Suprapubic skin (tissue), 4 donors: ENCODE results near the gene THOC6.

Experiments
- CTCF ChIP-seq, 2 donors: fragments of 200-600 bp in 1 of 2; fragments of 450-650 bp in 1 of 2; sonication (generic) in 1 of 2; IDR thresholded peaks; one replicate each; pipeline ENCODE4 v1.5.1; 2016 to 2019; ENCODE audit warnings: antibody characterized with exemption in 2 of 2, mild to moderate bottlenecking in 1 of 2, moderate library complexity in 1 of 2
- EP300 ChIP-seq: sonication (generic); formaldehyde crosslinking; IDR thresholded peaks from one replicate; pipeline ENCODE4 v1.6.1; 2017; ENCODE audit warnings: antibody characterized with exemption
- POLR2A ChIP-seq, 2 donors: fragments of 450-650 bp; IDR thresholded peaks; one replicate each; pipeline ENCODE4 v1.6.1; 2017; ENCODE audit warnings: antibody characterized with exemption in 2 of 2, mild to moderate bottlenecking in 2 of 2, moderate library complexity in 2 of 2
- POLR2AphosphoS5 ChIP-seq, 3 donors: sonication (generic); formaldehyde crosslinking; IDR thresholded peaks; one replicate each; pipeline ENCODE4 v1.6.1; 2017; ENCODE audit warnings: antibody characterized with exemption in 3 of 3

- TF ChIP-seq EP300: no peak
- no peak for TF ChIP-seq CTCF (IDR thresholded peaks at IDR 0.05)
- no peak for TF ChIP-seq POLR2AphosphoS5 (IDR thresholded peaks at IDR 0.05)
- no peak for TF ChIP-seq POLR2A (IDR thresholded peaks at IDR 0.05)
Observed at GRCh38 chr16:2988590-2989099, 35.2 kb upstream of the THOC6 start.
